Suppressor macrophage (primary cell): ENCODE data around the gene QPCT.
"Not testable (repeated sequence)": the region's sequence is repeated elsewhere in the genome, so short reads cannot be mapped to it uniquely, and the experiment has no call there.

Experiments used
- DNase-seq, 4 experiments: peaks; one replicate each; pipeline ENCODE4 v3.0.0-alpha.2; 2020 to 2022

The QPCT gene

GRCh38 chr2:37391711-37392110, 47.3 kb downstream of the QPCT start:
- peak in 2 of 4 experiments; percentile 9 to 15 for DNase-seq

GRCh38 chr2:37392428-37392827, 48.0 kb downstream of the QPCT start:
- DNase-seq, result no peak

GRCh38 chr2:37394263-37394662, 49.8 kb downstream of the QPCT start:
- DNase-seq, result peak; percentile 85 to 94 (median 90)

- DNase-seq, result peak; percentile 46 to 76 (median 62)
These were observed 50.5 kb downstream of the QPCT start for GRCh38 chr2:37394796-37395555.

- no peak for DNase-seq
These were observed 52.6 kb downstream of the QPCT start for GRCh38 chr2:37396890-37397565.

GRCh38 chr2:37398990-37399389, 54.6 kb downstream of the QPCT start:
- no peak for DNase-seq

GRCh38 chr2:37400041-37400440, 55.6 kb downstream of the QPCT start:
- DNase-seq, result no peak

- DNase-seq, result peak in 2 of 4 experiments; percentile 58 to 59
These were observed 58.2 kb downstream of the QPCT start for GRCh38 chr2:37402636-37403035.

- no peak for DNase-seq
These were observed 61.4 kb downstream of the QPCT start for GRCh38 chr2:37405781-37406180.

- no peak for DNase-seq
These were observed 67.8 kb downstream of the QPCT start for GRCh38 chr2:37412231-37412630.

- not testable (repeated sequence) for DNase-seq
These were observed 69.6 kb downstream of the QPCT start for GRCh38 chr2:37413911-37414469.

GRCh38 chr2:37414470-37414949, 70.1 kb downstream of the QPCT start:
- peak; percentile 43 to 86 (median 66) for DNase-seq

- peak in 3 of 4 experiments; percentile 20 to 37 (median 31) for DNase-seq
These were observed 70.8 kb downstream of the QPCT start for GRCh38 chr2:37415128-37415820.

- no peak for DNase-seq
These were observed 72.9 kb downstream of the QPCT start for GRCh38 chr2:37417321-37417720.

- DNase-seq, result no peak
These were observed 74.5 kb downstream of the QPCT start for GRCh38 chr2:37418956-37419355.

- DNase-seq, result no peak
These were observed 77.3 kb downstream of the QPCT start for GRCh38 chr2:37421686-37422085.

GRCh38 chr2:37422816-37423215, 78.4 kb downstream of the QPCT start:
- no peak for DNase-seq
